MM.1S (cell line): ENCODE results near the gene CILP2.

Source experiments
- DNase-seq: peaks from one replicate; pipeline ENCODE4 v3.0.0-alpha.2; 2015
- H2AFZ ChIP-seq: fragments of 300-600 bp; sonication (generic); 2 replicates; pipeline ENCODE4 v1.6.0; 2016; ENCODE audit warnings: antibody characterized with exemption, low read length
- H3F3A ChIP-seq: fragments of 300-600 bp; sonication (generic); 2 replicates; pipeline ENCODE4 v1.6.1; 2016; ENCODE audit warnings: mild to moderate bottlenecking, antibody characterized with exemption, low read length, moderate library complexity, mixed read lengths; ENCODE audit not compliant: insufficient read depth
- H3K27ac ChIP-seq: fragments of 300-600 bp; sonication (generic); 2 replicates; pipeline ENCODE4 v1.5.1; 2016; ENCODE audit warnings: mild to moderate bottlenecking, low read length
- H3K27me3 ChIP-seq: fragments of 300-600 bp; sonication (generic); replicated peaks from 2 replicates; pipeline ENCODE4 v1.6.0; 2016; ENCODE audit warnings: low read length; ENCODE audit not compliant: insufficient read depth
- H3K36me3 ChIP-seq: fragments of 300-600 bp; sonication (generic); replicated peaks from 2 replicates; pipeline ENCODE4 v1.6.1; 2016; ENCODE audit warnings: mild to moderate bottlenecking, low read length, mixed read lengths; ENCODE audit not compliant: insufficient read depth
- H3K4me1 ChIP-seq: fragments of 300-600 bp; sonication (generic); 2 replicates; pipeline ENCODE4 v1.6.1; 2016; ENCODE audit warnings: low read length, mixed read lengths
- H3K4me2 ChIP-seq: fragments of 300-600 bp; sonication (generic); 2 replicates; pipeline ENCODE4 v1.6.0; 2016; ENCODE audit warnings: low read depth, low read length
- H3K4me3 ChIP-seq: fragments of 300-600 bp; sonication (generic); 2 replicates; pipeline ENCODE4 v1.5.1; 2016; ENCODE audit warnings: low read length, mixed read lengths
- H3K79me2 ChIP-seq: fragments of 300-600 bp; sonication (generic); 2 replicates; pipeline ENCODE4 v1.6.1; 2016; ENCODE audit warnings: mixed run types, low read length, mixed read lengths
- H3K9ac ChIP-seq: fragments of 300-600 bp; sonication (generic); 2 replicates; pipeline ENCODE4 v1.6.1; 2016; ENCODE audit warnings: low read length, mixed read lengths
- H3K9me2 ChIP-seq: fragments of 300-600 bp; sonication (generic); replicated peaks from 2 replicates; pipeline ENCODE4 v1.6.1; 2016; ENCODE audit warnings: mild to moderate bottlenecking, low read length, mixed read lengths; ENCODE audit not compliant: insufficient read depth
- H3K9me3 ChIP-seq: fragments of 300-600 bp; sonication (generic); replicated peaks from 2 replicates; pipeline ENCODE4 v1.6.1; 2016; ENCODE audit warnings: mild to moderate bottlenecking, low read length, mixed read lengths; ENCODE audit not compliant: insufficient read depth
- H4K20me1 ChIP-seq: fragments of 300-600 bp; sonication (generic); 2 replicates; pipeline ENCODE4 v1.6.1; 2016; ENCODE audit warnings: mild to moderate bottlenecking, low read length, moderate library complexity, mixed read lengths; ENCODE audit not compliant: insufficient read depth
- EZH2 ChIP-seq: fragments of 300-600 bp; sonication (generic); optimal IDR thresholded peaks from 2 replicates; pipeline ENCODE3; 2017; ENCODE audit warnings: low read depth, mild to moderate bottlenecking, antibody characterized with exemption, low read length, mixed read lengths
- EZH2phosphoT487 ChIP-seq: fragments of 300-600 bp; sonication (generic); IDR thresholded peaks from 2 replicates; pipeline ENCODE4 v1.6.1; 2018; ENCODE audit warnings: antibody characterized with exemption, low read length
- TF ChIP-seq, protein P1 (sequence below): fragments of 300-600 bp; sonication (generic); IDR thresholded peaks from 2 replicates; pipeline ENCODE4 v1.5.1; 2016; ENCODE audit warnings: antibody characterized with exemption, low read length, mixed read lengths

The CILP2 gene

DNA sequence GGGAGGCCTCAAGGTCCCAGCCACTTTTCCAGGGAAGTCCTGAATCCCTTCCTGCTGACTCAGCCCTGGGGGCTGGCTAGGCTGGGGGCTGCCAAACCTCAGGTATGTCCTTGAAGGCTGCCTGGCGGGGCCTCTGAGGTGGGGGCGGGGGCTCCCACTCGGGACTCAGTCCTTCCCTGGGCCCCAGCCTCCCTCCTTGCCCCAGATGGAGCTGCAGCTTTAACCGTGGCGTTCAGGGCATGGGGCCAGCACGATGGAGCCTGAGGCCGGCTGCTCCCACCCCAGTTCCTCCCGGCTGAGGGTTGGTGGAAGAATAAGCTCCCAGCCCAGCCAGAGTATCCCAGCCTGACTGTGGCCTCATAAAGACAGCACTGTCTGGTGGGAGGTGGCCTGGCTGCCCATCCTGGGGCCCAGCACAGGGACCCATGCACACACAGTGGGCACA, 12.4 kb downstream of the CILP2 start:
- no peak overlapping the region for H2AFZ ChIP-seq
- no peaks in the 10 kb centered on the region for H4K20me1 ChIP-seq
- no peaks in the 10 kb centered on the region for H3K79me2 ChIP-seq
- H3K27ac ChIP-seq, result no peak overlapping the region
- H3K9me2 ChIP-seq, result no peaks in the 10 kb centered on the region
- H3K9ac ChIP-seq, result no peak overlapping the region
- TF ChIP-seq EZH2 (no peak), EZH2phosphoT487 (no peak)
- TF ChIP-seq, protein P1, sequence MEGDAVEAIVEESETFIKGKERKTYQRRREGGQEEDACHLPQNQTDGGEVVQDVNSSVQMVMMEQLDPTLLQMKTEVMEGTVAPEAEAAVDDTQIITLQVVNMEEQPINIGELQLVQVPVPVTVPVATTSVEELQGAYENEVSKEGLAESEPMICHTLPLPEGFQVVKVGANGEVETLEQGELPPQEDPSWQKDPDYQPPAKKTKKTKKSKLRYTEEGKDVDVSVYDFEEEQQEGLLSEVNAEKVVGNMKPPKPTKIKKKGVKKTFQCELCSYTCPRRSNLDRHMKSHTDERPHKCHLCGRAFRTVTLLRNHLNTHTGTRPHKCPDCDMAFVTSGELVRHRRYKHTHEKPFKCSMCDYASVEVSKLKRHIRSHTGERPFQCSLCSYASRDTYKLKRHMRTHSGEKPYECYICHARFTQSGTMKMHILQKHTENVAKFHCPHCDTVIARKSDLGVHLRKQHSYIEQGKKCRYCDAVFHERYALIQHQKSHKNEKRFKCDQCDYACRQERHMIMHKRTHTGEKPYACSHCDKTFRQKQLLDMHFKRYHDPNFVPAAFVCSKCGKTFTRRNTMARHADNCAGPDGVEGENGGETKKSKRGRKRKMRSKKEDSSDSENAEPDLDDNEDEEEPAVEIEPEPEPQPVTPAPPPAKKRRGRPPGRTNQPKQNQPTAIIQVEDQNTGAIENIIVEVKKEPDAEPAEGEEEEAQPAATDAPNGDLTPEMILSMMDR, result no peak
- H3K27me3 ChIP-seq, result peaks cover 13% of the 10 kb centered on the region
- no peaks in the 10 kb centered on the region for H3F3A ChIP-seq
- no peaks in the 10 kb centered on the region for H3K4me1 ChIP-seq
- H3K9me3 ChIP-seq, result no peaks in the 10 kb centered on the region
- H3K4me2 ChIP-seq, result no peak overlapping the region
- DNase-seq, result no peak
- no peaks in the 10 kb centered on the region for H3K36me3 ChIP-seq
- H3K4me3 ChIP-seq, result no peak overlapping the region

DNA sequence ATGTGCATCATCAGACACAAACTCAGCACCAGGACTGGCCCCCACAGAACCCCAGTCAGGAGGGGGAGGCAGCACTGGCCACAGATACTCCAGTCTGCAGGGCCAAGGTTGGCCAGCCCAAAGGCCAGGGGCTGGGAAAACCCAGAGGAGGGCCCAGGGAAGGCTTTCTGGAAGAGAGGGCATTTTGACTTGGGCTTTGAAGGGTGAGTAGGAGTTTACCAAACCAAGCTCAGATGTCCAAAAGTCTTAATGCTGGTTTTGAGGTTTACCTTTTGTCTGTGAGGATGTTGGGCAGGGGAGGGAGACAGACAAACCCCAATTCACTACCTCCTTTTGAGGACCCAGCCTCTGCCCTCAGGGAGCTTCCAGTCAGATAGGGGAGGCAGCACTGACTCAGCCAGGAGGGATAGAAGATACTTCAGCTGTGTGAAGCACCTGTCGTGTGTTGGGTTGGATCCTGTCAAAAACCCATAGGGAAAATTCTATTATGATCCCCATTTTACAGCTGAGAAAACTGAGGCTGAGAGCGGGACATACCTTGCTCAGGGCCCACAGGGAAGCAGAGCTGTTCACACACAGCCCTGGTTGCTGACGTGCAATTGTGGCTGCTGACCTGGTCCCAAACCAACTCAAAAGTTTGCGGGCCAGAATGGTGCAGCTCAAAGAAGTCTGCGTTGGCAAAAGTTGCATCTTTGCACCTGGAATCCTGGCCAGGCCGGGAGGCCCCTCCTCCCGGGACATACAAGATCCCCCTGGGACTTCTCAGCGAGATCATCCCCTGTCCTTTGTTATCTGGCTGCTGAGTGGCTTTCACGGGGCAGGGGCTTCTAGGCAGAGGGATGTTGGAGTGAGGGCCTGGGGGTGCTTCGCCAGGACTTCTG, 13.1 kb downstream of the CILP2 start:
- H3K9me2 ChIP-seq, result no peaks in the 10 kb centered on the region
- H3F3A ChIP-seq, result no peaks in the 10 kb centered on the region
- no peaks in the 10 kb centered on the region for H3K79me2 ChIP-seq
- no peak overlapping the region for H2AFZ ChIP-seq
- H4K20me1 ChIP-seq, result no peaks in the 10 kb centered on the region
- H3K36me3 ChIP-seq, result no peaks in the 10 kb centered on the region
- no peak overlapping the region for H3K27ac ChIP-seq
- TF ChIP-seq, protein P1, result no peak
- TF ChIP-seq EZH2, result no peak
- no peak for TF ChIP-seq EZH2phosphoT487
- no peaks in the 10 kb centered on the region for H3K9me3 ChIP-seq
- H3K4me1 ChIP-seq, result no peaks in the 10 kb centered on the region
- no peak overlapping the region for H3K4me3 ChIP-seq
- H3K9ac ChIP-seq, result no peak overlapping the region
- DNase-seq, result no peak
- H3K4me2 ChIP-seq, result no peak overlapping the region
- peaks cover 13% of the 10 kb centered on the region for H3K27me3 ChIP-seq

DNA sequence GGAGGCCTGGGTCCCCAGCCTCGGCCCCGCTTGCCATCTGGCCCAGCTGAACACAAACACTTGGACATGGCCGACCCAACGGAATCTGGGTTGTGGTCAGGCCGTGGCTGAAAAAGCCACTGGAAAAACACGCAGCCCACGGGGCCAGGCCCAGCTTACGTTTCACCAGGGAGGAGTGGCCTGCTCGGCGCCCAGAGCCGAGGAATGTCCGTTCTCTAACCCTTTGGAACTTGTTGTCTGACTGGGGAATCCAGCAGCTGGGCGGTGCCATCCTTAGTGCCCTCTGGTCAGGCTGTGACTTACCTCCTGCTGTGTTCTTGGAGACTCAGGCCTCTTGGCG, 13.8 kb downstream of the CILP2 start:
- Histone ChIP-seq H3K9me2 (no peaks in the 10 kb centered on the region), H3K4me3 (no peak overlapping the region), H4K20me1 (no peaks in the 10 kb centered on the region), H3K27ac (no peak overlapping the region), H3K36me3 (no peaks in the 10 kb centered on the region), H3K9ac (no peak overlapping the region), H3K4me2 (no peak overlapping the region), H3K4me1 (no peaks in the 10 kb centered on the region), H3K9me3 (no peaks in the 10 kb centered on the region), H2AFZ (no peak overlapping the region), H3F3A (no peaks in the 10 kb centered on the region), H3K27me3 (peaks cover 13% of the 10 kb centered on the region), H3K79me2 (no peaks in the 10 kb centered on the region)
- DNase-seq, result no peak
- TF ChIP-seq EZH2, result no peak
- TF ChIP-seq EZH2phosphoT487, result no peak
- TF ChIP-seq, protein P1, result no peak
